Ishikawa (cell line): ENCODE results near the gene REXO4.
A peak's percentile ranks its signal among the peaks of the same experiment; 100 is the strongest.

ENCODE experiments used
- CEBPB ChIP-seq: IDR thresholded peaks from 2 replicates; pipeline ENCODE4 v1.6.1; 2012
- CREB1 ChIP-seq: IDR thresholded peaks from 2 replicates; pipeline ENCODE4 v1.6.1; 2012; ENCODE audit warnings: low read depth
- EGR1 ChIP-seq: IDR thresholded peaks from 2 replicates; pipeline ENCODE4 v1.6.1; 2012
- EP300 ChIP-seq: IDR thresholded peaks from 2 replicates; pipeline ENCODE4 v1.6.1; 2012; ENCODE audit warnings: borderline replicate concordance
- FOXM1 ChIP-seq: IDR thresholded peaks from 2 replicates; pipeline ENCODE4 v1.6.1; 2012; ENCODE audit warnings: low read depth, borderline replicate concordance
- NFIC ChIP-seq: IDR thresholded peaks from 2 replicates; pipeline ENCODE4 v1.6.1; 2012
- RAD21 ChIP-seq: IDR thresholded peaks from 2 replicates; pipeline ENCODE4 v1.6.1; 2012; ENCODE audit warnings: low read depth
- TAF1 ChIP-seq: IDR thresholded peaks from 2 replicates; pipeline ENCODE4 v1.6.1; 2012; ENCODE audit warnings: low read depth, mild to moderate bottlenecking
- TCF12 ChIP-seq: IDR thresholded peaks from 2 replicates; pipeline ENCODE4 v1.6.1; 2012; ENCODE audit warnings: low read depth
- TEAD4 ChIP-seq: IDR thresholded peaks from 2 replicates; pipeline ENCODE4 v1.6.1; 2012
- YY1 ChIP-seq: IDR thresholded peaks from 2 replicates; pipeline ENCODE4 v1.6.1; 2012; ENCODE audit warnings: low read depth
- ZBTB7A ChIP-seq: IDR thresholded peaks from 2 replicates; pipeline ENCODE4 v1.6.1; 2012; ENCODE audit warnings: low read depth
- TF ChIP-seq, protein P1 (sequence below): IDR thresholded peaks from 2 replicates; pipeline ENCODE4 v1.6.1; 2012
- TF ChIP-seq, protein P2 (sequence below): IDR thresholded peaks from 2 replicates; pipeline ENCODE4 v1.6.1; 2012
- TF ChIP-seq, protein P3 (sequence below): IDR thresholded peaks from 2 replicates; pipeline ENCODE4 v1.6.1; 2012; ENCODE audit warnings: low read depth, mild to moderate bottlenecking

REXO4 gene

DNA sequence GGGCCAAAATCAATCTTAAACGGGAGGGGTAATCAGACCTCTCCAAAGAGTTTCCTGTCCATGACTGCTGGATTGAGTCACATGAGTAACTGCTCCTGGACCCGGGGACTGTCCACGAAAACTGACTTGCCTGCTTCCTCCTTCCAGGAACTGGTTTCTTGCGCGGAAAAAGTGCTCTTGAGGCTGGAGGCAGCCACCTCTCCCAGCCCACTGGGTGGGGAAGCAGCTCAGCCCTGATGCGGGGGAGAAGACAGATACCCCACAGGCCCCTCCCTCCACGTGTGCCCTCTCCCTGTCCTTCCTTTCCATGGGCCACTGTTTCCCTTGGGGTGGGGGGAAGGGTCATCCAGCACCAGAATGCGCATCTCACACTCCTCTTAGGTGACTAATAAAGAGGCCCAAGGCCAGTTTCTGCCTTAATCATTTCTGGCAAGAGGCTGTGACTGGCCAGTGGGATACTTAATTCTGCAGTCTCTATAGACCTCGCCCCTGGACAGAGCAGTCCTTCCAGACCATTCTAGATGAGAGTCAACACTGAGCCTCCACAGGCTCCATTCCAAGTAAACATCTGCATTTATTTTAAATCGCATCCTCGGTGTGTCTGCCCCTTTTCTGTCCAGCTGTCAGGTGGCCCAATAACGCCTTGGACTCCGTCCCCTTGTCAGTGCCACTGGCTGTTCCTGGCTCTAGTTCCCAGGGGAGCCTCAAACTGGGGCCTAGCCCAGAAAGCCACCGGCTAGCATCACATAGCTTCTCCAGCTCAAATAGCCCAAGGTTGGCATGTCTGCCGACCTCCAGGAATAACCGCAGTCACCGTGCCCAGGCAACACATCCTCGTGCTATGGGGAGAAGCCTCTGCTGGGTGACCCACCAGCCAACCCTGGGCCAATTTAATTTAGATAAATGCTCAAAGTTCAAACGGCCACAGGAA, 12.0 kb downstream of the REXO4 start:
- TF ChIP-seq CREB1, result no peak
- TF ChIP-seq, protein P1, sequence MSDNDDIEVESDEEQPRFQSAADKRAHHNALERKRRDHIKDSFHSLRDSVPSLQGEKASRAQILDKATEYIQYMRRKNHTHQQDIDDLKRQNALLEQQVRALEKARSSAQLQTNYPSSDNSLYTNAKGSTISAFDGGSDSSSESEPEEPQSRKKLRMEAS, result no peak
- TF ChIP-seq EGR1, result no peak
- TF ChIP-seq, protein P2, sequence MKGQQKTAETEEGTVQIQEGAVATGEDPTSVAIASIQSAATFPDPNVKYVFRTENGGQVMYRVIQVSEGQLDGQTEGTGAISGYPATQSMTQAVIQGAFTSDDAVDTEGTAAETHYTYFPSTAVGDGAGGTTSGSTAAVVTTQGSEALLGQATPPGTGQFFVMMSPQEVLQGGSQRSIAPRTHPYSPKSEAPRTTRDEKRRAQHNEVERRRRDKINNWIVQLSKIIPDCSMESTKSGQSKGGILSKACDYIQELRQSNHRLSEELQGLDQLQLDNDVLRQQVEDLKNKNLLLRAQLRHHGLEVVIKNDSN, result no peak
- TF ChIP-seq RAD21, result no peak
- no peak for TF ChIP-seq ZBTB7A
- no peak for TF ChIP-seq CEBPB
- no peak for TF ChIP-seq FOXM1
- TF ChIP-seq, protein P3, sequence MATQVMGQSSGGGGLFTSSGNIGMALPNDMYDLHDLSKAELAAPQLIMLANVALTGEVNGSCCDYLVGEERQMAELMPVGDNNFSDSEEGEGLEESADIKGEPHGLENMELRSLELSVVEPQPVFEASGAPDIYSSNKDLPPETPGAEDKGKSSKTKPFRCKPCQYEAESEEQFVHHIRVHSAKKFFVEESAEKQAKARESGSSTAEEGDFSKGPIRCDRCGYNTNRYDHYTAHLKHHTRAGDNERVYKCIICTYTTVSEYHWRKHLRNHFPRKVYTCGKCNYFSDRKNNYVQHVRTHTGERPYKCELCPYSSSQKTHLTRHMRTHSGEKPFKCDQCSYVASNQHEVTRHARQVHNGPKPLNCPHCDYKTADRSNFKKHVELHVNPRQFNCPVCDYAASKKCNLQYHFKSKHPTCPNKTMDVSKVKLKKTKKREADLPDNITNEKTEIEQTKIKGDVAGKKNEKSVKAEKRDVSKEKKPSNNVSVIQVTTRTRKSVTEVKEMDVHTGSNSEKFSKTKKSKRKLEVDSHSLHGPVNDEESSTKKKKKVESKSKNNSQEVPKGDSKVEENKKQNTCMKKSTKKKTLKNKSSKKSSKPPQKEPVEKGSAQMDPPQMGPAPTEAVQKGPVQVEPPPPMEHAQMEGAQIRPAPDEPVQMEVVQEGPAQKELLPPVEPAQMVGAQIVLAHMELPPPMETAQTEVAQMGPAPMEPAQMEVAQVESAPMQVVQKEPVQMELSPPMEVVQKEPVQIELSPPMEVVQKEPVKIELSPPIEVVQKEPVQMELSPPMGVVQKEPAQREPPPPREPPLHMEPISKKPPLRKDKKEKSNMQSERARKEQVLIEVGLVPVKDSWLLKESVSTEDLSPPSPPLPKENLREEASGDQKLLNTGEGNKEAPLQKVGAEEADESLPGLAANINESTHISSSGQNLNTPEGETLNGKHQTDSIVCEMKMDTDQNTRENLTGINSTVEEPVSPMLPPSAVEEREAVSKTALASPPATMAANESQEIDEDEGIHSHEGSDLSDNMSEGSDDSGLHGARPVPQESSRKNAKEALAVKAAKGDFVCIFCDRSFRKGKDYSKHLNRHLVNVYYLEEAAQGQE, result no peak
- TF ChIP-seq TCF12, result no peak
- no peak for TF ChIP-seq TEAD4

DNA sequence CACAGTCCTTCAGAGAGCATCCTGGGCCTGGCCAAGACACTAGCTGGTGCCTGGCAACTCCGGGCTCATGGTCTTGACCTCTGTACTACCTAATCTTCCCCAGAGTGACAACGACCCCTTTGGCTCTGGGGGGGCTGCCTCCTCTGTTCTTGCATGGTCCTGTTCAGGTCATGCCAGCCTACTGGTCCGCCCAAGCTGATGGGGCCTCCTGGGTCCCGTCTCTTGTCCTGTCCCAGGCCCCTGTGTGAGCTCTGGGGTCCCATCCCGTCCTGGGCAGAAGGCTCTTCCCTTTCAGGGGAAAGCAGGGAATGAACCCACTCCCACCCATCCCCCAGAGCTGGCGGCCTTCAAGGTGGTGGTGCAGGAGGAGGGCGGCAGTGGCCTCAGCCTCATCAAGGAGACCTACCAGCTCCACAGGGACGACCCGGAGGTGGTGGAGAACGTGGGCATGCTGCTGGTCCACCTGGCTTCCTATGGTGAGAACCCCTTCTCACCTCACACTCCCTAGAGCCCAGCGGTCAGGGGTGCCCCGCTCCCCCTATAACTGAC, 13.3 kb downstream of the REXO4 start:
- TF ChIP-seq, protein P3, result no peak
- no peak for TF ChIP-seq TCF12
- TF ChIP-seq EGR1, result no peak
- no peak for TF ChIP-seq RAD21
- no peak for TF ChIP-seq TEAD4
- TF ChIP-seq FOXM1, result no peak
- TF ChIP-seq CREB1, result no peak
- no peak for TF ChIP-seq NFIC

DNA sequence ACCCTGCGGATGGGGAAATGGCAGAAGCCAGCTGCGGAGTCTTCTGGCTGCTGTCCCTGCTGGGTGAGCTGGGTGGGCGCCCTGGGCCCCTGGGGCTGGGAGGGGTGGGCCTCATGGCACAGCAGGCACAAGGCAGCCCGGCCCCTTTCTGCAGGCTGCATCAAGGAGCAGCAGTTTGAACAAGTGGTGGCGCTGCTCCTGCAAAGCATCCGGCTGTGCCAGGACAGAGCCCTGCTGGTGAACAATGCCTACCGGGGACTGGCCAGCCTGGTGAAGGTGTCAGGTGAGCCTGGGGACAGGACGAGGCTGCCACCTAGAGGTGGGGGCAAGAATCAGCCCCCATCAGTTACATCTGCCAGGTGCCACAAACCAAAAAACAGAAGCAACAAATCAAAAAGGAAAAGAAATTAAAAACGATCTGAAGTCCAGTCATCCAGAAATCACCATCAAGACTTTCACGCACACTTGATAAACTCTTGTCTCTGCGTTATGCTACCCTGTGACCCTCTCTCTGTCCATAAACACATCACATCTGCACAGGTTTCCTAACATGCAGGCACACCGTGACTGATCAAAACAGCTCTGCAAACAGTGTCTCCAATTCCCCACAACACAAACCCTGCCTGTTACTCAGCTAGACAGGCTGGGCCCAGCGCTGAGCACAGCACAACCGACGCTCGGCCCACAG, 13.9 kb downstream of the REXO4 start:
- TF ChIP-seq, protein P2, result no peak
- TF ChIP-seq RAD21, result peak; percentile 66

DNA sequence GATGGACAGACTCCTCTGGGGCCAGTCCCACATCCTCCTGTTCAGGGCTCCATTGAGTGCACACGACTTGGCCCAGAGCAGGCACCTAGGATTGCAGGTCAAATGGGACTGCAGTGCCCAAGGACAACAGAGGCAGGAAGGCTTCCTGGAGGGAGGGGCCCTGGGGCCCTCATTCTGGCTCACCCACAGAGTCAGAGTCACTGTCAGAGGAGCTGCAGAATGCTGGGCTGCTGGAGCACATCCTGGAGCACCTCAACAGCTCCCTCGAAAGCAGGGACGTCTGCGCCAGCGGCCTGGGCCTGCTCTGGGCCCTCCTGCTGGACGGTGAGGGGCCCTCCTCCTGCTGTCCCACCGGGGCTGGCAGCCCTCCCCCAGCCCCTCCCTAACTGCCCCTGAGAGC, 15.1 kb downstream of the REXO4 start:
- TF ChIP-seq RAD21, result no peak
- TF ChIP-seq ZBTB7A, result no peak
- TF ChIP-seq, protein P1, result no peak
- TF ChIP-seq CREB1, result no peak
- TF ChIP-seq NFIC, result no peak
- TF ChIP-seq YY1, result no peak
- no peak for TF ChIP-seq CEBPB
- TF ChIP-seq EP300, result no peak
- no peak for TF ChIP-seq FOXM1
- TF ChIP-seq, protein P2, result no peak
- TF ChIP-seq EGR1, result no peak
- TF ChIP-seq TAF1, result no peak
- TF ChIP-seq TEAD4, result no peak
- TF ChIP-seq TCF12, result no peak
- TF ChIP-seq, protein P3, result no peak
